ENCODE data around the gene KIAA0408.
"Not testable (repeated sequence)": the region's sequence is repeated elsewhere in the genome, so short reads cannot be mapped to it uniquely, and the experiment has no call there.

KIAA0408 gene

DNA sequence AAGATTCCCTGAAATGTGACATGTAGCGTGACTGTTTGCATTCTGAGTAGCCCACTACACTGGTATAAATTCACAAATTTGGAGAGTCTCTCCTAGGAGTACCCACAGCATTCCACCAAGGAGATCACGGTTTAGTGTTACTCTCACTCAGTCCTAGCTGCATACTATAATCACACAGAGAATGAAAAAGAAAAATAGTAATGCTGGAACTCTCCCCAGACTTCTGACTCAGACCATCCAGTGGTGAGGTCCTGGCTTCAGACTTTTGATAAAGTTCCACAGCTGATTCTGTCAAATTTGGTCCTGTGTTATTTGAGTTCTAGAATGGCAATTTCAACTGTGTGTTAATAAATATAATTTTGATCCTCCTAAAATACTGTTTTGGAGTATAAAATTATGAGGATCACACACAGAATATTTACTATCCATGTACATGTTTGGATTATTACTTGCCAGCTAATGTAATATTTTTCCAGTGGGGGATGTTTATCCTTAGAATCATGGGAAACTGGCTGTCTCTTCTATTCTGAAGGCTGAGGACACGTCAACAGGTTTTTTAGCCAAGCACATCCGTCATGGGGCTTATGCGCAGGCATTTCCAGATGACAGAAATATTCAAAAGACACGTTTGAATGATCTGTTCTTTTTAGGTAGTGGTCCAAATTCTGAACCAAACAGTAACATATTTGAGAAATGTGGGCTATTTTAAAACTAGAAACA, 5.1 kb upstream of the KIAA0408 start:
- no peak for DNase-seq (ENCODE audit: low read depth in 2 of 3, low spot score in 1 of 3)

DNA sequence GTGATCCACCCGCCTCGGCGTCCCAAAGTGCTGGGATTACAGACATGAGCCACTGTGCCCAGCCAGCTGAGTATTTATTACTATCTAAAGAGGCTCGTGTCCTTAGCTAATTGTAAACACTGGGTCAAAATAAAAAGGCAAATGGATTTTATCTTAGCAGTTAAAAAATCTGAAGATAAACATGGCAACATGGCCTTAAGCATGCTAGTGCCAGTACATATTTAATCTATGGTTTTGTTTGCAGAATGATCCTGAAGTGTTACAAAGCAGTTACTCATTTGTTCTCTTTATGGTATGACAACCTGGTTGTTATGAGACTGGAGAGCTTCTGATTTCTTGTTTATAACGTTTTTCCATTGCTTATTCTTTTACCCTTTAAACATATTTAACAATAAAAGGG, 3.9 kb upstream of the KIAA0408 start:
- DNase-seq (ENCODE audit: low read depth in 2 of 3, low spot score in 1 of 3) = no peak

DNA sequence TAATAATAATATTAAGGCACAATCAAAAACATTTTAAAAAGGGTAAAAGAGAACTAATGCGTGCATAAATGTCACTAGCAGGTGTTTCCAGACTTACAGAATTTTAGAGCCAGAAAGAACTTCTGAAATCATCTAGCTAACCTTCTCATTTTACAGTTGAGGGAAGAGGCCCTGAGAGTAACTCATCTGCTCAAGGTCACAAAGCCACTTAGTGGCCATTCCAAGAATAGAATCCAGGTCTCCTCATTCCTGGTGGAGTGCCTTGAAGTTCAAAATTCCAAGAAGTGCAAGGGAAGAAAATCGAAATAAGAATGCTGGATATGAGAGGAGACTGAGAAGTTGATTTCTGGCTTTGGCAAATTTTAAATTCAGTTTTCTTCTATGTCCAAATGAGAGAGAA, 3.2 kb upstream of the KIAA0408 start:
- no peak for DNase-seq (ENCODE audit: low read depth in 2 of 3, low spot score in 1 of 3)

DNA sequence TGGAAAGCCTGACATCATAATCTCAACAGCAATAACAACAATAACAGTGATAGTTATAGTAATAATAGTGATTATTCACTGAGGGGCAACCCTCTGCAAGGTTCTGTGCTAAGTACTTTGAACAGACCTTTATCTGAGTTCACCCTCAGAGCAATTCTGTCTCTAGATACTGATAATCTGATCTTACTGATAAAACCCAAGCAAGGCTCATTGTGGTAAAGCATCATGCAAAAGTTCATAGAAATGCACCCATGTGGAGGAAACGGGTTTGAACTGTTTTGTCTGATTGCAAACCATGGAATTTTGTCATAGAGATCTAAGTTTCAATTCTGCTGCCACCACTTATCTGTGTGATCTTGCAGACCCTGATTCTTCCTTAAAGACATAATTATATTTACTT, 1.3 kb upstream of the KIAA0408 start:
- DNase-seq (ENCODE audit: low read depth in 2 of 3, low spot score in 1 of 3) = no peak

DNA sequence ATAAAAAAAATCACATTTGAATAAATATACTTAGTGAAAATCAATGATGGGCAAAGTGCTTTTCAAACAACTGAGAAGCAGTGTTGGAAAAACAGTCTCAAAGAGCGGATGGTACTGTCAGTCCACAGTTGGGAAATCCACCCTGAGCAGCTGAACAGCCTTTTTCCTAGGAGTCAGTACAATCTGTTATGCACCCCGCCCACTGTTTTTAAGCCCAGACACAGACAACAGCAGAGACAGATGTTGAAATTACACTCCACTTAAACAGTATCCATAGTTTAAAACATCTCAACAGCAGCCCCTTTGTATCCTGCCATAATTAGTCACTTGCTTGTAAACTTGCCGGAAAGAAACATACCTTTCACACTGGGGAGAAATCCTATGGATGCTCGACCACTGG, 372 bp downstream of the KIAA0408 start:
- no peak for DNase-seq (ENCODE audit: low read depth in 2 of 3, low spot score in 1 of 3)

DNA sequence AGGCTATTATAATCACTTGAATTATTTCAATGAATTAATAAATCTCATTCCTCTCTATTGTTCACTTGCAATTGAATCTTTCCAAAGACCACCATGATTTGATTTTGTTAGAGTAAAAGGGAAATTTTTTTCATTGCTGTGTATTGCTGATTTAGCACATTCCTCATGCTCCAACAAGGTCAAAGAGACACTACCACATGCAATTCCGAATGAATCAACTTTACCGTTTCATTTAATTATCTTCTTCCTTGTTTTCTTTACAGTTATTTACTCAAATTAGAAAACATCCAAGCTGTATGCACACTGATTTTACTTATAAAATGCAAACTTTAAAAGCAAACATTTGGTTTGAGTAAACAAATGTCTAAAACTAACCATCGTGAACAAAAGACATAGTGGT, 967 bp downstream of the KIAA0408 start:
- no peak for DNase-seq (ENCODE audit: low read depth in 2 of 3, low spot score in 1 of 3)

DNA sequence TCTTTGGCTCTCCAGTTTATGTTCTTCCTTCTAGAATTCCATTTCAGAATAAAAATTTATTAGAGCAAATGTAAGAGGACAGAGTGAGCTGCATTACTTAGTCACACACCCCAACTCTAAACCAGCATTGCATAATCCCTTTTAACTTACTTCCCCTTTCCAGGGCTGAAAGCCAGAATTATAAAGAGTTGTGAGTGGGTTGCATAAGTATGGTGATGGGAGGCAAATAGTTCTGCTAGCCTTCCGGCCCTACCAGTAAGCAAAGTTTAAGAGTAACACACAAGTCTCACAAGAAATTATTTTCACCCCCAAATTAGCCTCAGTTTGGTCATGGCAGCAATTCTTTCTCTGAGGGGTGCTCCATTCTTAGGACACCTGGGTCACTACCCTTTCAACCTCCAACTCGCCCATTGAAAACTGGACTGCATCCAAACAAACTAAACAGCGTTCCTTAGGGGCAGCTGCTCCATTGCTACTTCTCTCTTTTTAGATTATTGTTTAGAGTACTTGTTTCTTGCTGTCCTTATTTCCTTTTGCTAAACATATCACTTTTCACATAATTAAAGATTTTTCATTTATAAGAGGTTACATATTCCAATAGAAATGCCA, 1.6 kb downstream of the KIAA0408 start:
- DNase-seq (ENCODE audit: low read depth in 2 of 3, low spot score in 1 of 3) = no peak

DNA sequence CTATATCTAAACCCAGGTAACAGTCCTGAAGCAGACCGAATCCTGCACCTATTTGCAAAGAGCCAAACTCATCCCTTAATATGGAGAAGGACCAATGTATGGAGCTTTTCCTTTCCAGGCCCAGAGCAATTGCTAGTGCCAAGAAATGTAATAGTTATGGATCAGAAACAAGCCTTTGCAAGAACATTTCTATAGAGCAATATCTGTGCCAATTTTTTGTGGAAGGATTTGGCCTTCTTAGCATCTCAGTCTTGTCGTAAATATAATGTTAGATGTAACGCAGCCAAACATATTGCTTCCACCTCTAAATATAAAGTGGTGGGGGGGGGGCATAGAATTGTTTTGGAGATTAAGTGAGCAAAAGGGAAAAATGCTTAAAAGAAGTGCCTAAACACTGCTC, 2.7 kb downstream of the KIAA0408 start:
- no peak for DNase-seq (ENCODE audit: low read depth in 2 of 3, low spot score in 1 of 3)

DNA sequence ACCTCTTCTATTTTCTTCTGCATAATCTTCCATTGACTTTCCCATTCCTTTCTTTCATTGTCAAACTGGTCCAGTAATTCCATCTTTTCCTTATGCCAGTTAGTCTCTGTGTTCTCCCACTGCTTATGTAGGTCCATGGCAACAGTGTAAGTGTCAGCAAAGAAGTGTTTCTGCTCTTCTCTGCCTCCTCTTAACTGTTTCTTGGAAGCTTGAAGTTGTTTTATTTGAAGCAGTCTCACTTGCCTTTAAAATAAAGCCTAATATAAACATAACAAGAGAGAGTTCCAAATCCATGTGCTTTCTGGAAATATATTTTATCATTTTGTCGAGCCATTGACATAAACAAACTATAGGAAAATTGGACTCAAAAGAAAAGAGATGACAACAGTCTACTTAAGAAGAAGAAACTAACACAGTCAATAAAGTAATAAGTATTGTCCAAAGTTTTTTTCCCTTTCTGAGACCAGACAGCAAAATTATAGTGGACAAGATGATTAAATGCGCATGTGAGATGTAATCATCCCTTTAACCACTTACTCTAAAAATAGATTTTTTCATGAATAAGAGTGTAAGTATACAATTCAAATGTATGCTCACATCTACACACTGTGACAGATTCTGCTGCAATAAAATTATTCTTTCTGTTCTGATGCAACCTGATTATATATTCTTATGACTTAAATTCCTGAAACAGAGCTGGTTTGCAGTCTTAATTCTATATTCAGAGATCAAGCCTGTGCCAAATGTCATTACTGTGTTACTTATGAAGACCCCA, 5.2 kb downstream of the KIAA0408 start:
- no peak for DNase-seq (ENCODE audit: low read depth in 2 of 3, low spot score in 1 of 3)

DNA sequence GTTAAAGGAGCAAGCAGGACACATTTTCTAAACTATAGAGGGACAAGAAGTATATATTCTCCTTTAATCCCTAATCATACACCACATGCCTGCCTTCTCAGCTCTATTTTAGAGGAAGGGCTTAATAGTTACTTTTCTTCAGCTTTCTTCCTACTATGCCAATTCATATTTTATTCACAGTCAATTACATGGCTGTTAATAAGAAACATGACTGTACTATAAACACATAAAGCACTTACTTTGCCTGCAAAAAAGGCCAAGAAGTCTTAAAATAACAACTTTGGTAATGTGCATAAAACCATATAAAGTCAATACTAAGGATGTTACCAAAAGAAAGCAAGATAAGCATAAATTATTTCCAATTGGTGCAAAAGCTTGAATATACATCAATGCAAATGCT, 6.4 kb downstream of the KIAA0408 start:
- DNase-seq (ENCODE audit: low read depth in 2 of 3, low spot score in 1 of 3) = no peak

DNA sequence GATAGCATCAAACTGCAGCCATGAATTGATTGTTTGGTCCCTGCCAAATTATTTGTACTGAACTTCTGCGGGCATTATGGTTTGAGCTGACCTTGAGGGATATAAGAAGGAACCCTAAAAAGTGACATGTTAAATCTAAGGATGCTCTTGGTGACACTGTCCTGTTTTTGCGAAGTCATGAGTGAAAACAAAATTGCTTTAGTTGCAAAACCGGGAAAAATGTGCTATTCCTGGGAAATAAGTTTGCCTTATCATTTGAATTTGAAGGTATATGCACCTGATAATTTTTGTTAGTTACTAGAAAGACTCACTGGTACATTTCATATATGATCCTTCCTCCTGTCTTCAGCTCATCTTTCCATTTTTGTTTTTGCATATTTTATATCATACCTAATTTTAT, 7.8 kb downstream of the KIAA0408 start:
- DNase-seq (ENCODE audit: low read depth in 2 of 3, low spot score in 1 of 3) = no peak

DNA sequence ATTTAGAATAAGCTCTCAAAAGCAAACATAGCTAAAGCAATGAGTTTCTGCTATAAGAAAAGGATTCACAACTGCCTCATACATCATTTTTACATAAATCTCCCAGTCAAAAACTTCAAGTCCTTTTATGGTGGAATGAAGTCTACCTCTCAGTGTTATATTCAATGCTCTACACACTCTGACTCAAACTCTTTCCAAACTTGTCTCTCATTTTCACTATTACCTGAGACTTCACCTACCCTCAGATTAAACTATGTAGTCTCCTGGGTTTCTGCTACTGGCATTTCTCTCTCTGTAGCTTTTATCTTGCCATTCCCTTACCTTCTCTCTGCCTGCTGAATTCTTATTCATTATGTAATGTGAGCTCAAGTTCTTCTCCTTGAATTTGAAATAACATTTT, 11.4 kb downstream of the KIAA0408 start:
- DNase-seq (ENCODE audit: low read depth in 2 of 3, low spot score in 1 of 3) = no peak

DNA sequence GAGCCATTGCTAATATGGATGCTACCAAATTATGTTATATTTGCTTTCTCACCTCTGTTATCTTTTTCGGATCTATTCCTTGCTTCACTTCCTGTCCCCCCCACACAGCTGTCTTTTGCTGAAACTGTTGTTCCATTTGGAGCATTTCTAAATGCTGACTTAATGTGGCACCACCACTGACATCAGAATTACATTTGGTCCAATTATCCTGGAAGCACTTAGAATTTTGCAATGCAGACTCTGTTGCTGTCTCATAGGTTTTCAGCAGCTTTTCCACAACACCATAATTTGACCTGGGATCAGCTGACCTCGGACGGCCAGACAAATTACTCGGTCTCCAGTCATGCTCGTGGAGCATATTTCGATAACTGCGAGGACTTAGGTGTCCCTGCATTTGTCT, 12.8 kb downstream of the KIAA0408 start:
- no peak for DNase-seq (ENCODE audit: low read depth in 2 of 3, low spot score in 1 of 3)

DNA sequence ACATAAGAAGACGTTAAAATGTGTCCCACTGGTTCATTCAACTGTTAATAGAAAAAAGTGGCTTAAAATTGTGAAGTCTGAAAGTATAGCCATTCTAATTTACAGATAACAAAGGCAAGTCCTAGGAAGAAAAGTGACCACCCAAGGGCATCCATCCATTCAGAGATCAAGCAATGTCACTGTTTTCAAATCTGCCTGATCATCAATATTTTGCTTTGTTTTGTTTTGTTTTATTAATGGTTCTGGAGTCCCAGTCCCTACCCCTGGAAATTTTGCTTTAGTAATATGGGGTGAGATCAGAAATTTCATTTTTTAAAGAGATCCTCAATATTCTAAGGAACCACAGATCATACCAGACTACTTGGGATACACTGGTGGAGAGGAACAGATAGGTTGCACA, 17.3 kb downstream of the KIAA0408 start:
- DNase-seq (ENCODE audit: low read depth in 2 of 3, low spot score in 1 of 3) = no peak

DNA sequence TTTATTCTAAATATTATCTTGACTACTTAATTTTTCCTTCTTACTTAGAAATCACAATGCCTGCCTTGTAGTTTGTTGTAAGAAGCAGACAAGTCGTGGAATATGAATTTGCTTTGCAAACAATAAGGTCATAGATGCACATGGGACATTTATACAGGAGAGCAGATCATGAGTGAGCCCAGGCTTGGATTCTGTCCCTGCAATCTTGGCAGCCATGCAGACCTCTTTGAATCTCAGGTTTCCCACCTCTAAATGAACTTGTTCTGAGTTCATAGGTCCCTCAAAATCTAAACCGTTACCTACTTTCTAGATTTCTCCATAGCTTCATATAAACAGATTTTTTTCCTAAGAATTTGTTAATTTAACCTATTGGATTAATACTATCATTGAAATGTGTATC, 19.5 kb downstream of the KIAA0408 start:
- no peak for DNase-seq (ENCODE audit: low read depth in 2 of 3, low spot score in 1 of 3)

DNA sequence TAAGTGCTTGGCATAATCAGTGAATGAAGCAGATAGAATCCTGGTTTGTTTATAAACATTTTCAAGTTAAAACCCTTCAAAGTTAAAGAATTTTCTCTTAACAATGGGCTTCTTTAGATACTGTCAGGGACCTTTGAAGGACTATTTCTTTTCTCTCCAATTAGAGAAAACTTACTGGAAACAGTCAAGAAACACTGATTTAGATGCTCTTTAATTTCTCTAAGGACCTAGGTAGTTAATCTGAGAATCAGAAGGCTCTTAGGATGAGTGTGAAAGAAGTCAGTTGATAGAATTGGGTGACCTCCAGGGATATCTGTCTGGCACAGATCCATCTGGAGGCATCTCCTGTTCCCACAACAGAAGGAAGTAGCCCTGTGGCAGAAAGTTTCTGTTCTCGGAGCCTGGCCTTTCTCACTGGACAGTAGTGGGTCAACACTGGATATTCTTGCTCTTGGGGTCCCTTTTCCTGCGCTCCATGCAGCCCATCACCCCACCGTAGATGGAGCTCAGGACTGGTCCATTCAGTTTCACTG, 22.5 kb downstream of the KIAA0408 start:
- no peak for DNase-seq (ENCODE audit: low read depth in 2 of 3, low spot score in 1 of 3)

DNA sequence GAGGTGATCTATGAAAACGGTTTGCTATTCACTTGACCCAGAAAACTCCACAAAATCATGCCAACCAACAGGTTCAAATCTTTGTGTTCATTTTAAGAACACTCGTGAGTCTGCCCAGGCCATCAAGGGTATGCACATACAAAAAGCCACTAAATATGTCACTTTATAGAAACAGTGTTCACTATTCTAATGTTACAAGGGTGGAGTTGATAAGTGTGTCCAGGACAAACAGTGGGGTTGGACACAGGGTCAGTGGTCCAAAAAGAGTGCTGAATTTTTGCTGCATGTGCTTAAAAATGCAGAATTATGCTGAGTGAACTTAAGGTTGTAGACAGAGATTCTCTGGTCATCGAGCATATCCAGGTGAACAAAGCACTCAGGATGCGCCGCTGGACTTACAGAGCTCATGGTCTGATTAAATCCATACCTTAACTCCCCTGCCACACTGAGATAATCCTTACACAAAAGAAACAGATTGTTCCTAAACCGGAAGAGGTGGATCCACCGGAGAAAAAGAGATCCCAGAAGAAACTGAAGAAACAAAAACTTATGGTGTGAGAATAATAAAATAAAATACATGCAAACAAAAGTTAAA, 23.5 kb downstream of the KIAA0408 start:
- DNase-seq (ENCODE audit: low read depth in 2 of 3, low spot score in 1 of 3) = no peak

DNA sequence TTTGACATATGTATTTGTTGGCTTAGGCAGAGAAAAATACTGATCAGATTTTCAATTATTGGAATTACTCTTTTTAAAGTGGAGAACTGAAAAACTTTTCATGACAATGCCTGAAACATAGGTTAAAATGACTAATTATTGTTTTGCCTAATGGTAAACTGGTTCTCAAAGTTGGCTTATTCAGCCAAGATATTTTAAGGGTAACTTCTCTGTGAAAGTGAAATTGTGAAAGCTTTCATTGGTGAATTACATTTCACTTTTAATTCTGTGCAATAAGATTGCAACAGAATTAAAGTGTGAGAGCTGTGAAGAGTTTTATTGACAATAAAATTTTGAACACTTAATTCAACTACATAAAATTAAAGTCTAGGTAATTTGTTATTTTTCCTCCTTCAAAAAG, 24.5 kb downstream of the KIAA0408 start:
- DNase-seq (ENCODE audit: low read depth in 2 of 3, low spot score in 1 of 3) = no peak

DNA sequence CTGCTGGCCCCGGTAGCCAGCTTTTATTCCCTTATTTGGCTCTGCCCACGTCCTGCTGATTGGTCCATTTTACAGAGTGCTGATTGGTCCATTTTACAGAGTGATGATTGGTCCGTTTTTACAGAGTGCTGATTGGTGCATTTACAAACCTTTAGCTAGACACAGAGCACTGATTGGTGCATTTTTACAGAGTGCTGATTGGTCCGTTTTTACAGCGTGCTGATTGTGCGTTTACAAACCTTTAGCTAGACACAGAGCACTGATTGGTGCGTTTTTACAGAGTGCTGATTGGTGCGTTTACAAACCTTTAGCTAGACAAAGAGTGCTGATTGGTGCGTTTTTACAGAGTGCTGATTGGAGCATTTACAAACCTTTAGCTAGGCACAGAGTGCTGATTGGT, 30.6 kb downstream of the KIAA0408 start:
- DNase-seq (ENCODE audit: low read depth in 2 of 3, low spot score in 1 of 3) = not testable (repeated sequence)

DNA sequence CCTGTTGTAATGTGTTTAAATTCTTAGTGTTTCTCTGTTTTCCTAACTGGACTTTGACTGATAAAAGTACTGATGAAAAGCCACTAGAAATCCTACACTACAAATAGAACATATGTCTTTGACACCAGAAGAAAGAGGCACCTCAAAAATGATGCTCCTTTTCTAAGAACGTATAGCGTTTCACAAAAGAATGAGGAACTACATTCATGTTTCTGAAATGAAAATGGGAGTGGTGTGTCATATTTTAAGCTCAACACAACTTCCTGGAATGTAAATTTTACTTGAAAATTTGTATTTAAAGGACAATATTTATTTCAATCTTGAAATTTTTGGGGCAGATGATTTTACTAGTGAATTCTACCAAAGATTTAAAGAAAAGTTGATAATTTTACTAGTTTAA, 35.3 kb downstream of the KIAA0408 start:
- no peak for DNase-seq (ENCODE audit: low read depth in 2 of 3, low spot score in 1 of 3)

DNA sequence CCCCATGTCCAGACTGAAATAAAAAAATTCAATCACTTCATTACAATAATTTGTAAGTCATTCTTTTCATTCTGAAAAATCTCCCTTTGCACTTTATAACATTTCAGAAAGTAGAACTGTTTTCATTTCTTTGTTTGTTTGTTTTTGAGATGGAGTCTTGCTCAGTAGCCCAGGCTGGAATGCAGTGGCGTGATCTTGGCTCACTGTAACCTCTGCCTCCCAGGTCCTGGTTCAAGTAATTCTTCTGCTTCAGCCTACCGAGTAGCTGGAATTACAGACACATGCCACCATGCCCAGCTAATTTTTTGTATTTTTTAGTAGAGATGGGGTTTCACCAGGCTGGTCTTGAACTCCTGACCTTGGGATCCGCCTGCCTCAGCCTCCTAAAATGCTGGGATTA, 38.0 kb downstream of the KIAA0408 start:
- DNase-seq (ENCODE audit: low read depth in 2 of 3, low spot score in 1 of 3) = not testable (repeated sequence)

DNA sequence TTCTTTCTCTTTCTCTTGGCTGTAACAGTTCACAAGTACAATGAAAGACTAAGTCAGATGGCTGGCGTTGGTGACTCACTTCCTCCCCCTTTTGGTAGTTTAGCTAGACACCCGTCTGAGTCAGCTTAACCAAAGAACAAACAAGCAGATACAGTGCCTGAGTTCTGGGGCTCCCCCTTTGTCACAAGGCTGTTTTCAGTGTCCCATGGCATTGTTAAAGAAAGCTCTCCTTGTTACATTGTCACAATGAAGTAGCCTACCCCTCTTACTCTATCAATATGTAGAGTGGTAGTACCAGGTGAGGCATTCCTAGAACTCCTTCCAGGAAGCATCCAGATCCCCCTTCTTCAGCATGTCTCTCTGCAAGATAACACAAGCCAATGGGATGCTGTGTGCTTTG, 38.6 kb downstream of the KIAA0408 start:
- peak; percentile 62 to 75 (median 68) for DNase-seq (ENCODE audit: low read depth in 2 of 3, low spot score in 1 of 3)
